Fibroblast of skin of left quadriceps (primary cell): ENCODE measurements around the gene ITK.
"Not testable (repeated sequence)": the region's sequence is repeated elsewhere in the genome, so short reads cannot be mapped to it uniquely, and the experiment has no call there.

Source experiments
- DNase-seq, 2 experiments: peaks; one replicate each; pipeline ENCODE4 v3.0.0-alpha.2; 2013; ENCODE audit warnings: low read depth in 2 of 2

The ITK gene

GRCh38 chr5:157210652-157211051 lies 30.0 kb downstream of the ITK start:
- DNase-seq: peak; percentile 40 to 59

- no peak for DNase-seq
Observed at GRCh38 chr5:157212307-157212706, 31.7 kb downstream of the ITK start.

- no peak for DNase-seq
Observed at GRCh38 chr5:157213527-157214243, 33.0 kb downstream of the ITK start.

GRCh38 chr5:157214415-157214814 lies 33.8 kb downstream of the ITK start:
- DNase-seq: no peak

- no peak for DNase-seq
Observed at GRCh38 chr5:157214861-157215513, 34.3 kb downstream of the ITK start.

- DNase-seq: no peak
Observed at GRCh38 chr5:157215514-157216167, 35.0 kb downstream of the ITK start.

GRCh38 chr5:157216391-157217142 lies 35.9 kb downstream of the ITK start:
- DNase-seq: no peak

- no peak for DNase-seq
Observed at GRCh38 chr5:157217289-157218024, 36.8 kb downstream of the ITK start.

GRCh38 chr5:157219491-157220271 lies 39.0 kb downstream of the ITK start:
- DNase-seq: peak; percentile 39 to 49

- no peak for DNase-seq
Observed at GRCh38 chr5:157221959-157222358, 41.3 kb downstream of the ITK start.

GRCh38 chr5:157222506-157223230 lies 42.0 kb downstream of the ITK start:
- peak; percentile 78 to 80 for DNase-seq

GRCh38 chr5:157225469-157226422 lies 45.1 kb downstream of the ITK start:
- DNase-seq: no peak

GRCh38 chr5:157230610-157231009 lies 50.0 kb downstream of the ITK start:
- no peak for DNase-seq

- DNase-seq: no peak
Observed at GRCh38 chr5:157232706-157233105, 52.1 kb downstream of the ITK start.

- no peak for DNase-seq
Observed at GRCh38 chr5:157233515-157233914, 52.9 kb downstream of the ITK start.

- DNase-seq: no peak
Observed at GRCh38 chr5:157236423-157236822, 55.8 kb downstream of the ITK start.

- DNase-seq: no peak
Observed at GRCh38 chr5:157241483-157241882, 60.8 kb downstream of the ITK start.

- DNase-seq: not testable (repeated sequence)
Observed at GRCh38 chr5:157244704-157245103, 64.1 kb downstream of the ITK start.

- no peak for DNase-seq
Observed at GRCh38 chr5:157245476-157245875, 64.8 kb downstream of the ITK start.
